Fibroblast of villous mesenchyme (primary cell): ENCODE data around the gene SRGAP3. TPM values are rescaled to one million over a fixed set of nuclear protein-coding genes. Genes with fewer than 3 reads are reported as not detected.

ENCODE experiments used
- DNase-seq: peaks from one replicate; pipeline ENCODE4 v3.0.0-alpha.2; 2010; ENCODE audit warnings: low read depth
- H3K4me3 ChIP-seq: 2 replicates; pipeline ENCODE4 v1.5.1; 2011; ENCODE audit warnings: low read depth, mild to moderate bottlenecking, low read length
- total RNA-seq: library from RNA; depleted of rRNA; stranded (reverse); fragments of >200 nt; gene quantifications from 2 replicates; pipeline ENCODE4 v1.2.3, GENCODE V29; 2012
- TF ChIP-seq, protein P1 (sequence below): IDR thresholded peaks from 2 replicates; pipeline ENCODE4 v1.5.1; 2012; ENCODE audit warnings: low read depth, mild to moderate bottlenecking, low read length; ENCODE audit not compliant: insufficient read depth

The SRGAP3 gene
- total RNA-seq, 1 donor: 3.5 TPM

DNA sequence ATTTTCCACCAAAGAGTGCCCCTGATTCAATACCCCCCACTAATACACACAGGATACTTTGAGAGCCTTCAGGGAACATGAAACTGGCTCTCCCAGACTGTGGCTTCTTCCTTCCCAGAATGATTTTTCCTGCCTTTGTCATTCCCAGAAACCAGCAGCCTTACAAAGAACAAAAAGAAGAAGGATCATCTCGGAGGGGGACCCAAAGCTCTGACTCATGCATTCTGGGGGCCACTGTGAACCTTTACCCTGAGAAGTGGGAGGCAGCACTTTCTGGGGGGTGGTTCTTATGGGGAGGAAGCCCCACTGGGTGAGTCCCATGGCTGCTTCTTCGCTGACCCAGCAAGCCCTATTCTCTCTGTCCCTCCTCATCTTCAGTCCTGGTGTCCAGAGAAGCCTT, 241.5 kb downstream of the SRGAP3 start:
- no peak overlapping the region for H3K4me3 ChIP-seq
- no peak for DNase-seq
- TF ChIP-seq, protein P1, sequence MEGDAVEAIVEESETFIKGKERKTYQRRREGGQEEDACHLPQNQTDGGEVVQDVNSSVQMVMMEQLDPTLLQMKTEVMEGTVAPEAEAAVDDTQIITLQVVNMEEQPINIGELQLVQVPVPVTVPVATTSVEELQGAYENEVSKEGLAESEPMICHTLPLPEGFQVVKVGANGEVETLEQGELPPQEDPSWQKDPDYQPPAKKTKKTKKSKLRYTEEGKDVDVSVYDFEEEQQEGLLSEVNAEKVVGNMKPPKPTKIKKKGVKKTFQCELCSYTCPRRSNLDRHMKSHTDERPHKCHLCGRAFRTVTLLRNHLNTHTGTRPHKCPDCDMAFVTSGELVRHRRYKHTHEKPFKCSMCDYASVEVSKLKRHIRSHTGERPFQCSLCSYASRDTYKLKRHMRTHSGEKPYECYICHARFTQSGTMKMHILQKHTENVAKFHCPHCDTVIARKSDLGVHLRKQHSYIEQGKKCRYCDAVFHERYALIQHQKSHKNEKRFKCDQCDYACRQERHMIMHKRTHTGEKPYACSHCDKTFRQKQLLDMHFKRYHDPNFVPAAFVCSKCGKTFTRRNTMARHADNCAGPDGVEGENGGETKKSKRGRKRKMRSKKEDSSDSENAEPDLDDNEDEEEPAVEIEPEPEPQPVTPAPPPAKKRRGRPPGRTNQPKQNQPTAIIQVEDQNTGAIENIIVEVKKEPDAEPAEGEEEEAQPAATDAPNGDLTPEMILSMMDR: no peak

DNA sequence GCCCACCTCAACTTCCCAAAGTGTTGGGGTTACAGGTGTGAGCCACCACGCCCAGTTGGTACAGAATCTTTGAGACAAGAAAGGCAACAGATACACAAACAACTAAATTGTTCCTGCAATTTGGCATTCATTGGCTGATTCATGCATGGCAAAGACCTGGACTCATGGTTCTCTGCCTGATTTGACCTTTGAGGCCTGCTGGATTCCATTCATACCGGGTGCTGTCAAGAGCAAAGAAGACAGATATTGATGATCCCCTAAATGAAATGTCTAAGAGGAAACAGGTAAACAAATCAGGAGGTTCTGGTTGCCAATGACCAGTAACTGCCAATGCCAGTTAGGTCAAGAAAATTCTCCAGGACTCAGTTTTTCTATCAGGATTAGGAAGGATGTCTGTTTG, 242.2 kb downstream of the SRGAP3 start:
- no peak overlapping the region for H3K4me3 ChIP-seq
- TF ChIP-seq, protein P1: no peak
- DNase-seq: no peak

DNA sequence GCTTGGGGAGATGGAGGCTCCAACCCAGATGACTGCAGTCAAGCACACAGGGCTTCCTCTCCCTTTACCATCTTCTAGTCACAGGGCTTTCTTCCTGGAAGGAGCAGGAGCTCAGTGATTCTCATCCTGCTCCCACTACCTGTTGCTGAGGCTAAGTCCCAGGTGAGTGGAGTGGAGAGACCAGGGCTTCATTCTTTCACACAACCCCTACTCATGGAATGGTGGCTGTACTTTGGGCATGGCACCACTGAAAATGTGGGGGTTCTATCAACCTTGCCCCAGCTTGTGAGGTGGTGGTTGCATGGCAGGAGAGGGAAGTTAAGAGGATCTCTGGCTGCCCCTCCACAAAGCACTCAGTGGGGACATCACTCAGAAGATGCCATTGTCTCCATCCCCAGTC, 249.4 kb downstream of the SRGAP3 start:
- TF ChIP-seq, protein P1: no peak
- DNase-seq: no peak
- H3K4me3 ChIP-seq: no peak overlapping the region

DNA sequence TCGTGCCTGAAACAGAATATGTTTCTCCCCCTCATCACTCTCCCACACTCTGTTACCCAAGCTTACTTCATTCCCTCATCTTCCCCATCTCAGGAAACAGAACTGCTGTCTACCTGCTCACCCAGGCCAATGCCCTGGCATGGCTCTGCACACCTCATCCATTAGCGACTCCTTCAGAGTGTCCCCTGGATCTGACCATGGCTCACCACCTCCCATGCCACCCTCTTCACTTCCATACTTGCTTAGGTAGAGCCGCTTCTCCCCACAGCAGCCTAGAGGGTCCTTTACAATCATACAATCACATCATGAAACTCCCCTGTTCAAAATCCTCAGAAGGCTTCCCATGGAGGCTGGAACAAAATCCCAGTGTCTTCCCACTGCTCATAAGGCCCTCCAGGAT, 252.3 kb downstream of the SRGAP3 start:
- no peak overlapping the region for H3K4me3 ChIP-seq
- TF ChIP-seq, protein P1: no peak
- DNase-seq: no peak

DNA sequence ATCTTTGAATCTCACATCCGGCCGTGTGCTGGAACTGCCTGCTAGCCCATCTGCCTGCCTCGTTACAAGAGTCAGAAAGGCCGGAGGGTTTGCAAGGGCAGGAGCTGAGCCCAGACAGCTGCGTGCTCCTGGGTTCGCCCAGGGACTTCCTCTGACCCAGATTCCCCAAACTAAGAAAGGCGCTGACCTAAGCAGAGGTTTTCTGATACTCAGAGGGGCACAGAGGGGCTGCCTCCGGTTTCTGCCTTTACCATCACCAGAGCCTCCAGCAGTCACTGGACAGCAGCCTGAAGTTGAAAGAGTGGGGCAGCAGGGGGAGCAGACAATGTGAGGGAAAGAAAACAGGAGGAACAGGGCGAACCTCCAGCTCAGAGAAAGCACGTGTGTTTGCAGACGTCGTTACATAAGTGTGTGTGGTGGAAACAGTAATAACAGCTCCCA, 252.7 kb downstream of the SRGAP3 start:
- TF ChIP-seq, protein P1: peak; percentile 58
- H3K4me3 ChIP-seq: no peak overlapping the region
- peak; percentile 69 for DNase-seq

DNA sequence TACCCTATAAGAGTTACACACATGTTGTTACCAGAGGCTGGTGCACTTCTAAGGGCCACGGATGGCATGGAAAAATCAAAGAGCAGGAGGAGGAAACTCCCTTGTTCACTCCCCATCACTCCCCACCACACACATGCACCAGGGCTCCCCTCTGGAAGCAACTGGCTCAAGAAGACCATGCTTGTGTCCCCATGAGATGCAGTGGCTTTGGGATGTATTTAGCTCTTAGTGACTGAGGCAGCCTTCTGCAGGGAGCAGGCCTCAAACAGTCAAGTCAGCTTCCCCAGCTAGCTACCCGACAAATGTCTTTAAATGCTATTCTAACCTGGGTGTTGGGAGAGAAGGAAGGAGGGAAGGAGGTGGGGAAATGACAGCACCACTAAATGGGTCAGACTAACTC, 253.2 kb downstream of the SRGAP3 start:
- no peak for DNase-seq
- no peak overlapping the region for H3K4me3 ChIP-seq
- TF ChIP-seq, protein P1: no peak

DNA sequence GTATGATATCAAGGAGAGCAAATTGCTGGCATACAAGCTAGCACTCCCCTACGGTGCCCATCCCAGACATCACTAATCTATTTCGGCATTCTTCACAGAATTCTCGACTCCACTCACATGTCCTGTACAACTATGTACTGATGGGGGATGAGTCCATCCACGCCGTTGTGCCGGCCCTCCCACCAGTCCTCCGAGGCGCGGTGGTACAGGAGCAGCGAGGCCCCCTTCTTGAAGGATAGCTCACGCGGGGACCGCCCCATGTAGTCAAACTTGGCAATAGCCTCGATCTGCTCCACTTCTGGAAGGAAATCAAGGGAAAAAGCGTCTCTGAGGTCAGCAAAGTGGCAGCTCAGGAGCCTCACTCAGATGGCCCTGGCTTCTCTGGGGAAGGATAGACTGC, 255.2 kb downstream of the SRGAP3 start:
- TF ChIP-seq, protein P1: no peak
- no peak for DNase-seq
- no peak overlapping the region for H3K4me3 ChIP-seq
